Kidney (tissue), 14 donors: Measurements from ENCODE around the gene SAMD15. TPM values are rescaled to one million over a fixed set of nuclear protein-coding genes. Genes with fewer than 3 reads are reported as not detected.
A peak's percentile ranks its signal among the peaks of the same experiment; 100 is the strongest.

Experiments used
- DNase-seq, 5 donors: peaks; one replicate each; pipeline ENCODE4 v3.0.0-alpha.2; 2013 to 2020
- FAIRE-seq: peaks from 2 replicates; lab custom pipeline; 2012; peaks lifted over from hg19 to GRCh38; lab: Jason Lieb, UNC
- H3K27ac ChIP-seq, 2 donors: one replicate each; pipeline ENCODE4 v1.7.0; 2013; ENCODE audit warnings: low read depth in 2 of 2, low read length in 2 of 2, inconsistent platforms in 1 of 2
- H3K27me3 ChIP-seq: one replicate; pipeline ENCODE4 v1.7.1; 2013; ENCODE audit warnings: low read length, inconsistent platforms; ENCODE audit not compliant: control insufficient read depth, insufficient read depth
- H3K36me3 ChIP-seq, 3 donors: one replicate each; pipeline versions ENCODE4 v1.7.0 to v1.7.1; 2013; ENCODE audit warnings: low read length in 3 of 3, control low read depth in 1 of 3, inconsistent platforms in 1 of 3; ENCODE audit not compliant: insufficient read depth in 3 of 3, control insufficient read depth in 2 of 3
- H3K4me1 ChIP-seq, 3 donors: one replicate each; pipeline versions ENCODE4 v1.7.0 to v1.7.1; 2013; ENCODE audit warnings: low read length in 3 of 3, inconsistent platforms in 1 of 3, low read depth in 1 of 3; ENCODE audit not compliant: control insufficient read depth in 2 of 3, insufficient read depth in 2 of 3
- H3K4me3 ChIP-seq, 3 donors: one replicate each; pipeline versions ENCODE4 v1.7.0 to v1.8.1; 2013; ENCODE audit warnings: low read length in 3 of 3, control low read depth in 1 of 3, inconsistent platforms in 1 of 3
- H3K9ac ChIP-seq, 3 donors: one replicate each; pipeline versions ENCODE4 v1.7.0 to v1.7.1; 2013; ENCODE audit warnings: low read length in 3 of 3, control low read depth in 1 of 3, inconsistent platforms in 1 of 3
- H3K9me3 ChIP-seq, 3 donors: one replicate each; pipeline versions ENCODE4 v1.7.0 to v1.7.1; 2013; ENCODE audit warnings: low read length in 3 of 3, control low read depth in 1 of 3, inconsistent platforms in 1 of 3; ENCODE audit not compliant: control insufficient read depth in 2 of 3, insufficient read depth in 1 of 3
- CTCF ChIP-seq: IDR thresholded peaks from 3 replicates; pipeline ENCODE4 v1.5.1; 2012; ENCODE audit warnings: mild to moderate bottlenecking, moderate library complexity, borderline replicate concordance; ENCODE audit not compliant: insufficient read depth; ENCODE audit errors: extremely low read depth
- intact Hi-C: fragments of 100-400 bp; cut with DNase I; formaldehyde crosslinking; loops from one replicate; pipeline ENCODE4 v1.11.1; 2022
- polyA plus RNA-seq: library from polyadenylated mRNA; stranded (reverse); fragments of 350-450 nt; fragmentation: Illumina TruSeq; extraction: RNeasy Lipid Tissue Mini Kit (QIAGEN cat#74804); gene quantifications from one replicate; pipeline ENCODE4 v1.2.3, GENCODE V29; 2014; ENCODE audit warnings: low read depth, low replicate concordance; ENCODE audit not compliant: insufficient read depth
- total RNA-seq: library from RNA; stranded (reverse); fragmentation: NEBNext Ultra II Directional; extraction: Animal tissue kit (Norgen Biotek cat#: 25700); gene quantifications from one replicate; pipeline ENCODE4 v1.2.1, GENCODE V29; 2021
- donor health status: control.
- donor health status: control.
- donor health status: control.
- donor health status: control.
- donor health status: control.
- donor health status: DM: yes; HTN: yes; CAD: no.
- donor health status: Normal renal cell carcinoma (clear cell type).

Gene SAMD15
- total and polyA plus RNA-seq, 2 donors from 2014 or later, result 1.8 to 6.2 TPM

- H3K4me3 ChIP-seq, result no peak overlapping the region
- intact Hi-C loops, result no loop called here
- H3K36me3 ChIP-seq, result no peaks in the 10 kb centered on the region
- no peak overlapping the region for H3K27ac ChIP-seq
- DNase-seq (no peak), FAIRE-seq (no peak)
- no peak for TF ChIP-seq CTCF
- no peaks in the 10 kb centered on the region for H3K9me3 ChIP-seq
- H3K9ac ChIP-seq, result no peak overlapping the region
- H3K4me1 ChIP-seq, result no peaks in the 10 kb centered on the region
- no peaks in the 10 kb centered on the region for H3K27me3 ChIP-seq
These were observed 17.6 kb upstream of the SAMD15 start for GRCh38 chr14:77359626-77360025.

- DNase-seq (no peak), FAIRE-seq (no peak)
- H3K27me3 ChIP-seq, result no peaks in the 10 kb centered on the region
- H3K4me3 ChIP-seq, result no peak overlapping the region
- intact Hi-C loops, result no loop called here
- no peaks in the 10 kb centered on the region for H3K36me3 ChIP-seq
- H3K27ac ChIP-seq, result no peak overlapping the region
- no peak for TF ChIP-seq CTCF
- no peak overlapping the region for H3K9ac ChIP-seq
- H3K9me3 ChIP-seq, result no peaks in the 10 kb centered on the region
- H3K4me1 ChIP-seq, result no peaks in the 10 kb centered on the region
These were observed 13.0 kb upstream of the SAMD15 start for GRCh38 chr14:77364146-77364545.

- H3K9me3 ChIP-seq, result no peaks in the 10 kb centered on the region
- H3K27me3 ChIP-seq, result no peaks in the 10 kb centered on the region
- H3K4me3 ChIP-seq, result no peak overlapping the region
- no peak overlapping the region for H3K9ac ChIP-seq
- no peaks in the 10 kb centered on the region for H3K36me3 ChIP-seq
- DNase-seq (no peak), FAIRE-seq (no peak)
- no peak overlapping the region for H3K27ac ChIP-seq
- peaks cover 0 to 3% (median 2%) of the 10 kb centered on the region in 3 donors for H3K4me1 ChIP-seq
- intact Hi-C loops, result no loop called here
- no peak for TF ChIP-seq CTCF
These were observed 7.9 kb upstream of the SAMD15 start for GRCh38 chr14:77369285-77369684.

- intact Hi-C loops, result no loop called here
- Histone ChIP-seq H3K27ac (no peak overlapping the region), H3K4me1 (peaks cover 0 to 7% (median 3%) of the 10 kb centered on the region in 3 donors), H3K27me3 (no peaks in the 10 kb centered on the region), H3K9ac (peak overlapping the region in 1 of 3 donors; percentile 5), H3K36me3 (no peaks in the 10 kb centered on the region), H3K4me3 (no peak overlapping the region), H3K9me3 (no peaks in the 10 kb centered on the region)
- FAIRE-seq, result no peak
- peak in 2 of 5 donors; percentile 53 to 55 for DNase-seq
- no peak for TF ChIP-seq CTCF
These were observed 4.8 kb upstream of the SAMD15 start for GRCh38 chr14:77372304-77372841.
